Stimulated activated CD8-positive, alpha-beta memory T cell treated with anti-CD3 and anti-CD28 coated beads, Interleukin-7, amount 100 ng/mL, for 24 hours (primary cell): ENCODE results near the gene SLC39A11.
"Not testable (repeated sequence)": the region's sequence is repeated elsewhere in the genome, so short reads cannot be mapped to it uniquely, and the experiment has no call there.

Experiments used
- DNase-seq: peaks from one replicate; pipeline ENCODE4 v3.0.0-alpha.2; 2020; ENCODE audit warnings: low read depth

Gene SLC39A11

GRCh38 chr17:73107191-73107590 lies 14.7 kb upstream of the SLC39A11 start:
- no peak for DNase-seq

DNA sequence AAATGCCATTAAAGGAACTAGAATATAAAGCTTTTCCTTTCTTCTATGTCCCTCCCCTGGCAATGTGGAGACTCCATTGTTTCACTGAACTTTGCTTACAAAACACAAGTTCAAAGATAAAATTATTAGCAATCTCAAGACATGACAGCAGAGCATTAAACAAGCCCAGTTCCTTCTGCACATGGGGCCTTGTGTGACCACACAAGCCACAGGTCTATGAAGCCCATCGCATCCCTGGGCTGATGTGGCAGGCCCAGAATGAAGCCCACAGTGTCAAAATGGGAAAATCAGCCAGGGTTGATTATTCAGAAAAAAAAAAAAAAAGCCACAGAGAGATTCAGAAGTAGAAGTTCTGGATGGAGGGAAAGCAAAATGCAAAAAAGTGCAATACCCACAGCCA lies 12.9 kb upstream of the SLC39A11 start:
- no peak for DNase-seq

DNA sequence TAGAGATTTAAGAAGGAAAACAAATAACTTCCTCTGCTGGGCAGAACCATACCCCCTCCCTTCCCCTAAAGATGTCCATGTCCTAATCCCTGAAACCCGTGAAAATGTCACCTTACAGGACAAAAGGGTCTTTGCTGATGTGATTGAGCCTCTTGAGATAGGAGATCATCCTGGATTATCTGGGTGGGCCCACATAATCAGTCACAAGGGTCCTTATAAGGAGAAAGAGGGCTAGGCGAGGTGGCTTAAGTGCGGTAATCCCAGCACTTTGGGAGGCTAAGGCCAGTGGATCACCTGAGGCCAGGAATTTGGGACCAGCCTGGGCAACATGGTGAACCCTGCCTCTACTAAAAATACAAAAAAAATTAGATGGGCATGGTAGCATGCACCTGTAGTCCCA lies 12.0 kb upstream of the SLC39A11 start:
- no peak for DNase-seq

- no peak for DNase-seq
These were observed 11.3 kb upstream of the SLC39A11 start for GRCh38 chr17:73103641-73104335.

GRCh38 chr17:73101031-73101430 lies 8.5 kb upstream of the SLC39A11 start:
- DNase-seq: no peak

DNA sequence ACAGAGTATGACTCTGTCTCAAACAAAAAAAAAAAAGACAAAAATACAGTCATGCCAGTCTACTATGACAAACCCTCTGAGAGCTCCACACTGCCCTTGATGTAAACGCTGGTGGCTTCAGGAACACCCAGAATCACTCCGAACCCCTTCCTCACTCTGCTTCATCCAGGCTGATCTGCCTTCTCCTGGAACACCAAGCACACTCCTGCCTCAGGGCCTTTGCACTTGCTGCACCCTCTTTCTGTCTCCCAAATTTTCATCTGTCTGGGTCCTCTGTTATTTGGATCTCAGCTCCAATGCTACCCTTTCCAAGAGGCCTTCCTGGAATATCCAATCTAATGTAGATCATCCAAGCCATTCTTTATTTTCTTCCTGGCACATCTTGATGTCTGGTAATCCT lies 7.9 kb upstream of the SLC39A11 start:
- DNase-seq: no peak

- DNase-seq: no peak
These were observed 7.0 kb upstream of the SLC39A11 start for GRCh38 chr17:73099511-73099910.

GRCh38 chr17:73098919-73099318 lies 6.4 kb upstream of the SLC39A11 start:
- DNase-seq: no peak

- not testable (repeated sequence) for DNase-seq
These were observed 5.7 kb upstream of the SLC39A11 start for GRCh38 chr17:73097973-73098765.

DNA sequence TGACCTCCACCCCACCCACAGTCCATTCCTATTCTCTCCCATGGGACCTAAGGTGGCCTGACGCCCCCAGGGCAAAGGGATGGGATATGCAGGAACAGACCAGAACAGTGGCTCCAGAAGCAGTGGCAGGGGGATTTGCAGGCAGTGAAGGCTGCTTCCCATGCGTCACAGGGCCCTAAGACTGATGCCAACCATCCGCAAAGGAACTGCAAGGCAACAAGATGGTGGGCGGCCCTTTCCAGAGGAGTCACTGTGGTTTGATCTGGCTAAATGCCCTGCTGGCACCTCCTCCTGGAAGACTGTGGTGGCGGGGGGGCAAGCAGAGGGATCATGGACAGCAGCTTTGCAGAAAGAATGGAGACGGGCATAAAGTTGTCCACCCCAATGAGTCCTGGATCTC lies 4.4 kb upstream of the SLC39A11 start:
- no peak for DNase-seq

DNA sequence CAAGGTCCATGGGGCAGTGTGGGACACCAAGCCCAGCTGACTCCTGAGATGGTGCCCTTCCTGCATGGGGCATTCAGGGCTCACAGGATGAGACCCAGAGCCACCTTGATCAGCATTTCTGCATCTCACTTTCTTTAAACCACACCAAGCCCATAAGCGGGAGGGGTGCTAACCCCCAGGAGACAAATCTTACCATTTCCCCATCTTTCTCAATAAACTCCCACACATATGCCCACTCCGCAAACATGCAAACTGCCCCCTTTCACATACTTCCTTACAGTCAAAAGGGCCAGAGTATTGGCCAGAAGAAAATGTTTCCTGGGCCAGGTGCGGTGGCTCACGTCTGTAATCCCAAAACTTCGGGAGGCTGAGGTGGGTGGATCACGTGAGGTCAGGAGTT lies 3.7 kb upstream of the SLC39A11 start:
- DNase-seq: no peak

- no peak for DNase-seq
These were observed 798 bp upstream of the SLC39A11 start for GRCh38 chr17:73093286-73093685.

GRCh38 chr17:73091770-73092522 lies 542 bp downstream of the SLC39A11 start:
- DNase-seq: no peak

- DNase-seq: no peak
These were observed 1.1 kb downstream of the SLC39A11 start for GRCh38 chr17:73091410-73091769.

- DNase-seq: no peak
These were observed 1.9 kb downstream of the SLC39A11 start for GRCh38 chr17:73090396-73091202.

DNA sequence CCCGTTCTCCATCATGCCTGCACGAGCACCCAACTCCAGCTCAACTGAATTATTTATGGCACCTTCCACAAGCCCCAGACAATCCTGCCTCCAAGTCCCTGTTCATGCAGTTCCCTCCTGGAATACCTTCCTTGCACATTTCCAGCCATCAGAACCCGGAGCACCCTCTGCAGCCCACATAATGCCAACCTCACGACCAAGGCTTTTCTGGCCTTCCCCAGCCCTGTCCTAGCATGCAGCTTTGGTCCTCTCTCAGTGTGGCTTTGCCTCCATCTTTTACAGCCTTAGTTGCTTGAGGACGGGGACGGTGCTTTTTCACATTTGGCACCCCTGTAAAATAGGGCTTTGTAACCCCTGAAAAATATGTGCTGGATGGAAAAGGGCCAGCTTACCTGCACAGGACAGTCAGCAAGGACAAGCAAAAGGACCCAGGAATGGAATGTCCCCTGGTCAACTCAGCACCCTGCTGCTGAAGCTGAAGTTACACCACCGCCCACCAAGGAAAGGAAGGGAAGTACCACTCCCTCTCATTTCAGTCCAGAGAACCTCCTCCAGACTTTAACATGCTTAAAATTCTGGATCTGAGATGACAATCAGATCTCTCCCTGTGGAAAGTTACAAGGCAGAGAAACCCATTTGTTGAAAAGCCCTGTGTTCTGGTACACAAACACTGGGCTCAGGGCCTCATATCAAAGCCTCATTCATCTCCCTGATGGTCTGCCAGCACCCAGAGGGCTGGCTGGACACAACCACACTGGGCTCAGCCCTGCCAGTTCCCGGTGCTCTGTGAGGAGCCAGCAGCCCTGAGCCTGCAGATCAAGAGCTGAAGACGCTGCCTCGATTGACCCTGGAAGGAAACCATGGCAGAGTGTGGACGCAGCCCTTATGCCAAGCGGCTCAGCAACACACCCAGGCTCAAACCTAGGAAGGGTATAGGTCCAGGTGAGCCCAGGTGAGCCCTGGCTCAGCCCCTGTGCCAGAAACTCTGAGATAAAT lies 2.9 kb downstream of the SLC39A11 start:
- no peak for DNase-seq

GRCh38 chr17:73088561-73088960 lies 3.9 kb downstream of the SLC39A11 start:
- DNase-seq: no peak

- no peak for DNase-seq
These were observed 9.1 kb downstream of the SLC39A11 start for GRCh38 chr17:73083432-73083831.

- no peak for DNase-seq
These were observed 17.9 kb downstream of the SLC39A11 start for GRCh38 chr17:73074566-73074965.

- DNase-seq: no peak
These were observed 20.1 kb downstream of the SLC39A11 start for GRCh38 chr17:73072219-73072962.
